Erythroblast (primary cell): ENCODE results near the gene ATXN8OS.

ENCODE experiments used
- GATA1 ChIP-seq: IDR thresholded peaks from 2 replicates; pipeline ENCODE4 v1.6.1; 2011; ENCODE audit warnings: low read depth, mild to moderate bottlenecking, control low read depth, low read length, moderate library complexity
- POLR2A ChIP-seq: IDR thresholded peaks from 2 replicates; pipeline ENCODE4 v1.6.1; 2011; ENCODE audit warnings: mild to moderate bottlenecking, low read length

- TF ChIP-seq POLR2A (no peak), GATA1 (no peak)
Observed at GRCh38 chr13:70171151-70171550, 63.5 kb downstream of the ATXN8OS start.
